ENCODE measurements around the gene DBR1.

The DBR1 gene

DNA sequence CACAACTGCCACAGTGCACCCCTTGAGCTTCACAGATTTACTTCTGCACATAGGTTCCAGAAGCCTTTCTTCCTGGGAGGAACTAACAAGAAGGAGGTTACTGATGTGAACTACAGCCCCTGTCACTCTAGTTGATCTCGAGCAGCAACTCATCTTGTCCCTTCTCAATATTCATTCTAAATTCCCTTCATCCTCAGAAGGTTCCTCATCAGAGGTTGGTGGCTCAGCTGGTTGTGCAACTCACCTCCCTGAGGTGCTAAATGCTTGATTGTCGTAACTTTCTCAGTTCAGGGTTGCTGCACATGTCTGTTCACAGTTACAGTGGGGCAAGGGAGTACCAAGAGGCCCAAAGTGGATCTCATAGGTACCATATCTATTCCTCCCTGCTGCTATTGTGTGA, 36.9 kb downstream of the DBR1 start:
- no peak for TF ChIP-seq FOXP2 (optimal IDR thresholded peaks at IDR 0.05; ENCODE audit: borderline replicate concordance, extremely low read depth, extremely low read length, insufficient read depth)
- TF ChIP-seq, protein P1, sequence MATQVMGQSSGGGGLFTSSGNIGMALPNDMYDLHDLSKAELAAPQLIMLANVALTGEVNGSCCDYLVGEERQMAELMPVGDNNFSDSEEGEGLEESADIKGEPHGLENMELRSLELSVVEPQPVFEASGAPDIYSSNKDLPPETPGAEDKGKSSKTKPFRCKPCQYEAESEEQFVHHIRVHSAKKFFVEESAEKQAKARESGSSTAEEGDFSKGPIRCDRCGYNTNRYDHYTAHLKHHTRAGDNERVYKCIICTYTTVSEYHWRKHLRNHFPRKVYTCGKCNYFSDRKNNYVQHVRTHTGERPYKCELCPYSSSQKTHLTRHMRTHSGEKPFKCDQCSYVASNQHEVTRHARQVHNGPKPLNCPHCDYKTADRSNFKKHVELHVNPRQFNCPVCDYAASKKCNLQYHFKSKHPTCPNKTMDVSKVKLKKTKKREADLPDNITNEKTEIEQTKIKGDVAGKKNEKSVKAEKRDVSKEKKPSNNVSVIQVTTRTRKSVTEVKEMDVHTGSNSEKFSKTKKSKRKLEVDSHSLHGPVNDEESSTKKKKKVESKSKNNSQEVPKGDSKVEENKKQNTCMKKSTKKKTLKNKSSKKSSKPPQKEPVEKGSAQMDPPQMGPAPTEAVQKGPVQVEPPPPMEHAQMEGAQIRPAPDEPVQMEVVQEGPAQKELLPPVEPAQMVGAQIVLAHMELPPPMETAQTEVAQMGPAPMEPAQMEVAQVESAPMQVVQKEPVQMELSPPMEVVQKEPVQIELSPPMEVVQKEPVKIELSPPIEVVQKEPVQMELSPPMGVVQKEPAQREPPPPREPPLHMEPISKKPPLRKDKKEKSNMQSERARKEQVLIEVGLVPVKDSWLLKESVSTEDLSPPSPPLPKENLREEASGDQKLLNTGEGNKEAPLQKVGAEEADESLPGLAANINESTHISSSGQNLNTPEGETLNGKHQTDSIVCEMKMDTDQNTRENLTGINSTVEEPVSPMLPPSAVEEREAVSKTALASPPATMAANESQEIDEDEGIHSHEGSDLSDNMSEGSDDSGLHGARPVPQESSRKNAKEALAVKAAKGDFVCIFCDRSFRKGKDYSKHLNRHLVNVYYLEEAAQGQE (IDR thresholded peaks at IDR 0.05; ENCODE audit: insufficient read depth in 1 of 2, low read depth in 2 of 2, low read length in 2 of 2), result no peak
- TF ChIP-seq SIN3A (IDR thresholded peaks at IDR 0.05; ENCODE audit: borderline replicate concordance, insufficient read depth, low read length), result no peak
- TF ChIP-seq POLR2AphosphoS5 (IDR thresholded peaks at IDR 0.05; ENCODE audit: low read depth, low read length), result no peak
- no peak for TF ChIP-seq TAF1 (IDR thresholded peaks at IDR 0.05; ENCODE audit: borderline replicate concordance, insufficient read depth, low read length)

DNA sequence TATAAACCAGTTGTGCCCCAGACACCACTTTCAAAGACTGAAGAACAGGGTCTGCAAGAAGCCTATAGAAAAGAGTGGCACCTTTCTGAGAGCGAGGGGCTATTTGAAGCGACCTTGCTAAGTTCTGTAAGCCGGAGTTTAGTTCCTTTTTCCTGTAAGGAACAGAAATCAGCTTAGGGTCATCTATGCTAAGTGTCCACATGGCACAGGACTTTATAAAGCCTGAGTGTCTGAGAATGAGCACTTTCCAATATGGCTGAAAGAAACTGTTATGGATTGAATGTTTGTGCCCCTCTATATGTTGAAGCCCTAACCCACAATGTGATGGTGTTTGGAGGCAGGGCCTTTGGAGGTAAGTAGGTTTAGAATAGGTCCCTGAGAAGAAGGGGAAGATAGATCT, 38.5 kb downstream of the DBR1 start:
- TF ChIP-seq POLR2AphosphoS5 (IDR thresholded peaks at IDR 0.05; ENCODE audit: low read depth, low read length), result no peak

DNA sequence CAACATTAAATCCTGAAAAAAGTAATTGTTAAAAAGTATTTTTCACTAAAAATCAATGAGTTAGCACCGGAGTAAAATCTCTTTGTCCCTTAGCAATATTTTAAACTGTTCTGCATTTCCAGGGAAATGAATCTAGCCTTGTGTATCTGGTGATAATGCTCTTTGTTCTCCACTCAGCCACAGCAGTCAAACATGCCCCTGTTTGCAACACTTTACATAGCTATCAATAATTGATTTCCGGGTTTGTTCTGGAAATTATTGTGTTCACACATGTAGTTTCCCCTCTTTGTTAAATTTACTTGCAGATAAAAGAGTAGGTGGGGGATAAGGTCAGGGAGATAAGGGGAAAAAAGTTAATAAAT, 38.9 kb downstream of the DBR1 start:
- TF ChIP-seq POLR2AphosphoS5 (IDR thresholded peaks at IDR 0.05; ENCODE audit: low read depth, low read length), result no peak
- TF ChIP-seq TAF1 (IDR thresholded peaks at IDR 0.05; ENCODE audit: borderline replicate concordance, insufficient read depth, low read length), result no peak
- TF ChIP-seq FOXP2 (optimal IDR thresholded peaks at IDR 0.05; ENCODE audit: borderline replicate concordance, extremely low read depth, extremely low read length, insufficient read depth), result no peak
- TF ChIP-seq, protein P1 (IDR thresholded peaks at IDR 0.05; ENCODE audit: insufficient read depth in 1 of 2, low read depth in 2 of 2, low read length in 2 of 2), result no peak
- no peak for TF ChIP-seq SIN3A (IDR thresholded peaks at IDR 0.05; ENCODE audit: borderline replicate concordance, insufficient read depth, low read length)

DNA sequence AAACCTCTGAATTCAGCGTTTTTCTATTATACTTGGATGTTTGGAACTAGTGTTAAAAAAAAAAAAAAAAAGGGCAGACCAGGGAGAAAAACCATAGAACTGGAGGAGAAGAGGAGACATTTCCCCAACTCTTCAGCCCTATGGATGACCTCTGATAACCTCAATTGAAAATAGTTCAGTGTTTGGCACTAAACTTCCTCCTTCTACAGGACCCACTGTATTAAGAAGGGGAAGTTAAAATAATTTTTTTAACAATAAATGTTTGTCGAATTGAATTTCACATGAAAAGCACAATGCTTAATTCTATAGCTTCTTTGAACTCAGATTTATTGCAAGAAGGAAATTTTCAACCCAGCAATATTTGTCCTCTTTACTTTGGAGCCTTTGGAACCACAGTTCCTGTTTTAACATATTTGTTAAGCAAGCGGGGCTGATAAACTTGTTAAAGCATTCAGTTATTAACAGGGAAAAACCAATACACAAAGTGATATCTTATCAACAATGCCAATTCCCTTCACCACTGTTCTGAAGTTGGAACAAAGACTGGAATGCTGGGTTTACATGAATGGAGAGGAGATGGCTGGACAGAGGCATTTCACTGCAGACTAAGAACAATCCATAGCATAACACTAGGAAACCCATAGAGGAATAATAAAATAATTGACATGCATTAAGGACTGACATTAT, 39.4 kb downstream of the DBR1 start:
- TF ChIP-seq, protein P1 (IDR thresholded peaks at IDR 0.05; ENCODE audit: insufficient read depth in 1 of 2, low read depth in 2 of 2, low read length in 2 of 2), result 0 out of 4 replicates have a peak, but pooled peaks of 1 of the 2 experiments have one; percentile 52
- TF ChIP-seq TAF1 (IDR thresholded peaks at IDR 0.05; ENCODE audit: borderline replicate concordance, insufficient read depth, low read length), result no peak

DNA sequence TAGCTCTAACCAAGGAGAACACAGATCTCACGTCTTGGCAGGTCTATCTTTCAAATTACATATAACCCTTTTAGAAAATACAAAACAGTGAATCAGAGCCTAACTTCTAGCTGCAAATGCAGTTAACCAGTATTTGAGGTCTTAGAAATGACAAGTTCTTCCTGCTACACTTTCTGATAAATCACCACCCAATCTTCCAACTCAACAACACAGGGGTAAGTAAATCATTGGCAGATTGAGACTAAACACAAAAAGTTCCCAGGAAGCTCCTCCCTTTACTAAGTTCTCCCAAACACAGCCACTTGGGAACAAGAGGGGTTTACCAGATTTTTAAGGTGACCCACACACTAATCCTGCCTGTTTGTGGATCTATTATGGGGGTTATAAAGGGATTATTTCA, 42.5 kb downstream of the DBR1 start, which contains the start of gene A4GNT:
Gene A4GNT, minus strand, starts transcription at position 152 of the 400 bp plus-strand sequence. CDS start 1,134 bp downstream, outside the sequence.
- no peak for TF ChIP-seq SIN3A (IDR thresholded peaks at IDR 0.05; ENCODE audit: borderline replicate concordance, insufficient read depth, low read length)
- TF ChIP-seq, protein P1 (IDR thresholded peaks at IDR 0.05; ENCODE audit: insufficient read depth in 1 of 2, low read depth in 2 of 2, low read length in 2 of 2), result no peak
- TF ChIP-seq FOXP2 (optimal IDR thresholded peaks at IDR 0.05; ENCODE audit: borderline replicate concordance, extremely low read depth, extremely low read length, insufficient read depth), result no peak
- TF ChIP-seq POLR2AphosphoS5 (IDR thresholded peaks at IDR 0.05; ENCODE audit: low read depth, low read length), result no peak
- no peak for TF ChIP-seq TAF1 (IDR thresholded peaks at IDR 0.05; ENCODE audit: borderline replicate concordance, insufficient read depth, low read length)

Data from PFSK-1 (cell line).